ENCODE results near the gene B4GALNT1.

Gene B4GALNT1

DNA sequence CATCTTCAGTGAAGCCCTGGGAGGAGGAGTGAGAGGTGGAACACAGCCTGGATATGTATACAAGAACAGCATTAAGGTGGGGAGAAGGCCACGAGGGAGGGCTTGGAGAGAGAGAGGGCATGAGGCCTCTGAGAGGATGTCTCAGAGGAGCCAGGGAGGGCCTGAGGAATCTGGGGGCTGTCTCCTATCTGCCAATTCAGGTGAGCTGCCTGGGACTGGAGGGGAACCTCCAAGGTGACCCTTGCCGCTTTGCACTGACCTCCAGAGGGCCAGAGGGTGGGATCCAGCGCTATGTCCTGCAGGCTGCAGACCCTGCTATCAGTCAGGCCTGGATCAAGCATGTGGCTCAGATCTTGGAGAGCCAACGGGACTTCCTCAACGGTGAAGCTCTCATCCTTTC, 17.4 kb downstream of the B4GALNT1 start:
- DNase-seq (ENCODE audit: low read depth): no peak
- TF ChIP-seq POLR2A (IDR thresholded peaks at IDR 0.05; ENCODE audit: extremely low read depth, insufficient read length): no peak
- TF ChIP-seq, protein P1, sequence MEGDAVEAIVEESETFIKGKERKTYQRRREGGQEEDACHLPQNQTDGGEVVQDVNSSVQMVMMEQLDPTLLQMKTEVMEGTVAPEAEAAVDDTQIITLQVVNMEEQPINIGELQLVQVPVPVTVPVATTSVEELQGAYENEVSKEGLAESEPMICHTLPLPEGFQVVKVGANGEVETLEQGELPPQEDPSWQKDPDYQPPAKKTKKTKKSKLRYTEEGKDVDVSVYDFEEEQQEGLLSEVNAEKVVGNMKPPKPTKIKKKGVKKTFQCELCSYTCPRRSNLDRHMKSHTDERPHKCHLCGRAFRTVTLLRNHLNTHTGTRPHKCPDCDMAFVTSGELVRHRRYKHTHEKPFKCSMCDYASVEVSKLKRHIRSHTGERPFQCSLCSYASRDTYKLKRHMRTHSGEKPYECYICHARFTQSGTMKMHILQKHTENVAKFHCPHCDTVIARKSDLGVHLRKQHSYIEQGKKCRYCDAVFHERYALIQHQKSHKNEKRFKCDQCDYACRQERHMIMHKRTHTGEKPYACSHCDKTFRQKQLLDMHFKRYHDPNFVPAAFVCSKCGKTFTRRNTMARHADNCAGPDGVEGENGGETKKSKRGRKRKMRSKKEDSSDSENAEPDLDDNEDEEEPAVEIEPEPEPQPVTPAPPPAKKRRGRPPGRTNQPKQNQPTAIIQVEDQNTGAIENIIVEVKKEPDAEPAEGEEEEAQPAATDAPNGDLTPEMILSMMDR (IDR thresholded peaks at IDR 0.05; ENCODE audit: low read depth, low read length): no peak
- no peak for TF ChIP-seq MYC (IDR thresholded peaks at IDR 0.05; ENCODE audit: low read depth, low read length)
- TF ChIP-seq, protein P2, sequence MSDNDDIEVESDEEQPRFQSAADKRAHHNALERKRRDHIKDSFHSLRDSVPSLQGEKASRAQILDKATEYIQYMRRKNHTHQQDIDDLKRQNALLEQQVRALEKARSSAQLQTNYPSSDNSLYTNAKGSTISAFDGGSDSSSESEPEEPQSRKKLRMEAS (IDR thresholded peaks at IDR 0.05; ENCODE audit: low read depth, low read length): no peak
- no peak overlapping the region for H3K4me3 ChIP-seq (ENCODE audit: low read depth, low read length)

DNA sequence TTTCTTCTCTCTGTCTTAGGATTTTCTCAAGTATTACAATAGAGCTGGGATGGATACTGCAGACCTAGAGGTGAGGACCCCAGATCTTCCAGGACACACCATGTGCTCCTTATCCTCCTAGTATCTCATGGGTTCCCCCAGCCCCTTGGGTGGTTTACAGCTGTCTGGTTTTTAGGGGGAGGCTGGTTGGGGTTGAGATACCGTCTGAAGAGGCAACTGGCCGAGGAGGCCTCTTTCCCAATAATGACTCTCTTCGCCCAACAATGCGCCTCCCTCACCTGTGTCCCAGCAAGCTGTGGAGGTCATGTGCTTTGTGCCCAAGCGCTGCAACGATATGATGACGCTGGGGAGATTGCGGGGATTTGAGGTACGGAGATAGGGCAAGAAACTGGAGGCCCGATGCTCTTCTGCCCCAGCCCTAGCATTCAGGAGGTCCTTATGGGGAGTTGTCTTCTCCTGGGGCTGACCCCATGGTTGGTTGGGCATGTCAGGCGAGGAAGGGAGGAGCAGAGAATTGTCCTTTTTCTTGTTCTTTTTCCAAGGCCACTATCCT, 18.0 kb downstream of the B4GALNT1 start:
- H3K4me3 ChIP-seq (ENCODE audit: low read depth, low read length): no peak overlapping the region
- DNase-seq (ENCODE audit: low read depth): no peak
- TF ChIP-seq MYC (IDR thresholded peaks at IDR 0.05; ENCODE audit: low read depth, low read length) (no peak), POLR2A (IDR thresholded peaks at IDR 0.05; ENCODE audit: extremely low read depth, insufficient read length) (no peak)
- TF ChIP-seq, protein P2 (IDR thresholded peaks at IDR 0.05; ENCODE audit: low read depth, low read length): no peak
- TF ChIP-seq, protein P1 (IDR thresholded peaks at IDR 0.05; ENCODE audit: low read depth, low read length): no peak

DNA sequence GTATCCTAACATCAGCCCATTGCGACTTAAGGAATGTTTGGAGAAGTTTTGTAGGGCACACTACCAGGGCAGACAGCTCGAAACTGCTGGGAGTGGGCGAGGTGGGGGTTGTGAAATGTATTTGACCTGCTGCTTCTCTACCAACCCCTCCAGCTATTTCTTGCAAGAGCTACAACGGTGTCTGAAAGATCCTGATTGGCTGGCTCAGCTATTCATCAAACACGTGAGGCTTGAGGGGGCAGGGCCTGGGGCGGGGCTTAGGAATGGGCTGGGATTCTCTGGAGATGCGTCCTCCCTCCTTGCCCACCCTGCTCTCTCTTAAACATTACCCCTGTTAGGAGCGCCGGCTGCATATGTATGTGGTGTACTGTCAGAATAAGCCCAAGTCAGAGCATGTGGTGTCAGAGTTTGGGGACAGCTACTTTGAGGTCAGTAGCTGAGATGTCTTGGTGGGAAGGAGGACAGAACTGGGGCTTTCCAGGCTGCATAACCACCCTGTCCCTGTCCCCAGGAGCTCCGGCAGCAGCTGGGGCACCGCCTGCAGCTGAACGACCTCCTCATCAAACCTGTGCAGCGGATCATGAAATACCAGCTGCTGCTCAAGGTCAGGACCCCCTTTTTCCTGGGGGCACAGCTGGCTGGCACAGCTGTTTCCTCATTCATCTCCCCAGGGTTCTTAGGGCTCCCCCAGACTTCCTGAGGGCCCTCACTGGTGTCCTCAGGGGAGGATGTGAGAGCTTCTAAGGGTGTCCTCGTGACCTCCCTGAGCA, 18.6 kb downstream of the B4GALNT1 start:
- H3K4me3 ChIP-seq (ENCODE audit: low read depth, low read length): no peak overlapping the region
- TF ChIP-seq POLR2A (IDR thresholded peaks at IDR 0.05; ENCODE audit: extremely low read depth, insufficient read length) (no peak), MYC (IDR thresholded peaks at IDR 0.05; ENCODE audit: low read depth, low read length) (no peak)
- TF ChIP-seq, protein P2 (IDR thresholded peaks at IDR 0.05; ENCODE audit: low read depth, low read length): no peak
- TF ChIP-seq, protein P1 (IDR thresholded peaks at IDR 0.05; ENCODE audit: low read depth, low read length): no peak
- peak; percentile 56 for DNase-seq (ENCODE audit: low read depth)

DNA sequence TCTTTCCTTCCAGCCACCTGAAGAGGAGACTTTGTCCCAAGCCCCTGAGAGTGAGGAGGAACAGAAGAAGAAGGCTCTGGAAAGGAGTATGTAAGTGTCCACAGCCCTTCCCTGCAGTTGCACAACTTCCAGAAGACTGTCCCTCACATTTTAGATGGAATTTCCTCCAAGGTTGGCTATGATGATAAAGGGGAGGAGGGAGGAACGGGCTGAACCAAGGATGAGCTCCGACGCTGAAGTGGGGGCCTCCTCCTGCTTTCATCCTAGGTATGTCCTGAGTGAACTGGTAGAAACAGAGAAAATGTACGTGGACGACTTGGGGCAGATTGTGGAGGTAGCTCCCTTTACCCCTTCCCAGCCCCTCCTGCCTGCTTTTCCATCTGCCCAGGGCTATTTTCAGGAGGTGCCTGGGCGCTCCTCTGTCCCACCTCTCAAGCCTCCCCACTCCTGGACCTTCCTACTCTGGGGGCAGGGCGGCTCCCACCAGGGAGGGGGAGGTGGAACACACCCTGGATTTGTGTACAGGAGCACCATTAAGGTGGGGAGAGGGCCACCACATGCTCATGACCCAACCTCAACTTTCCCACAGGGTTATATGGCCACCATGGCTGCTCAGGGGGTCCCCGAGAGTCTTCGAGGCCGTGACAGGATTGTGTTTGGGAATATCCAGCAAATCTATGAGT, 19.4 kb downstream of the B4GALNT1 start:
- no peak overlapping the region for H3K4me3 ChIP-seq (ENCODE audit: low read depth, low read length)
- TF ChIP-seq, protein P2 (IDR thresholded peaks at IDR 0.05; ENCODE audit: low read depth, low read length): no peak
- no peak for TF ChIP-seq POLR2A (IDR thresholded peaks at IDR 0.05; ENCODE audit: extremely low read depth, insufficient read length)
- TF ChIP-seq, protein P1 (IDR thresholded peaks at IDR 0.05; ENCODE audit: low read depth, low read length): no peak
- TF ChIP-seq MYC (IDR thresholded peaks at IDR 0.05; ENCODE audit: low read depth, low read length): no peak
- DNase-seq (ENCODE audit: low read depth): no peak

DNA sequence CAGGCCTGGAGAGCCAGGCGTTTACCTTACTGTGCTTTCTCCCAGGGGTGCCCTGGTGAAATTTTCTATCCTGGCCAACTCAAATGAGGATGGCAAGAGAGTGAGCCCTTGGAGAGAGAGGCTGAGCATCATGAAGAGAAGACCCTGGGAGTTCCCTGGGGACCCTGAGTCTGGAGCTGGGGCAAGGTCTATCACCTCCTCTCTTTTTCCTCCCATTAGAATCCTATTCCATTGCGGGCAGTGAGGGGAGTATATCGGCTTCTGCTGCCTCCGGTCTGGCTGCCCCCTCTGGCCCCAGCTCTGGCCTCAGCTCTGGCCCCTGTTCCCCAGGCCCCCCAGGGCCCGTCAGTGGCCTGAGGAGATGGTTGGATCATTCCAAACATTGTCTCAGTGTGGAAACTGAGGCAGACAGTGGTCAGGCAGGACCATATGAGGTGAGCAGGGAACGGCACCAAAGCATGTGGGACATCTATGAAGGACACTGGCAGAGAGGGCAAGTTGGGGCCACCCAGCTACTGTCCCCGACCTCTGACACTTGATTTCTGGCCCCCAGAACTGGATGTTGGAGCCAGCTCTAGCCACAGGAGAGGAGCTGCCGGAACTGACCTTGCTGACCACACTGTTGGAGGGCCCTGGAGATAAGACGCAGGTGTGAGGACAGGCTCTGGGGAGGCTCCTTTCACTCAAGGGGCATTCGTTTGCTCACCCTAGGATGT, 20.1 kb downstream of the B4GALNT1 start:
- no peak for DNase-seq (ENCODE audit: low read depth)
- TF ChIP-seq POLR2A (IDR thresholded peaks at IDR 0.05; ENCODE audit: extremely low read depth, insufficient read length) (no peak), MYC (IDR thresholded peaks at IDR 0.05; ENCODE audit: low read depth, low read length) (no peak)
- TF ChIP-seq, protein P1 (IDR thresholded peaks at IDR 0.05; ENCODE audit: low read depth, low read length): no peak
- TF ChIP-seq, protein P2 (IDR thresholded peaks at IDR 0.05; ENCODE audit: low read depth, low read length): no peak

More for the DNA sequence above, 20.1 kb downstream of the B4GALNT1 start:
- no peak overlapping the region for H3K4me3 ChIP-seq (ENCODE audit: low read depth, low read length)

All from NB4 (cell line).